ENCODE measurements around the gene XPNPEP2. TPM values are rescaled to one million over a fixed set of nuclear protein-coding genes. Genes with fewer than 3 reads are reported as not detected.

The XPNPEP2 gene
- total RNA-seq, 2 donors from 2014 or later: 0.52 to 5.6 TPM

DNA sequence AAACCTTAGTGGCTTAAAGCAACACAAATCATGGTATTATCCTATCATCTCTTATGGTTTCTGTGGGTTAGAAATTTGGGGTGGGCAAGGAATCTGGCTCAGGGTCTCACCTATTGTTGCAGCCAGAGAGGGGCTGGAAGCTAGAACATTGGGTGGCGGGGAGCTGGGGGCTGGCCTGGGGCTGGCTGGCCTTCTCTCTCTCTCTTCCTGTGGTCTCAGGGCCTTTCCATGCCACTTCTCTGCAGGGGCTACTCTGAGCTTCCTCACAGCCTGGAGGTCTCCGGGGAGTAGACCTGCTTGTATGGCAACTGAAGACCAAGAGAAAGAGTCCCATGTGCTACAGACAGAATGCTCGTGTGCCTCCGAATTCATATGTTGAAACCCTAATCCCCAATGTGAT, 10.7 kb upstream of the XPNPEP2 start:
- intact Hi-C loops (cut with DNase I): loop anchor here (10.0 kb wide), 2 partner anchors 83 to 123 kb away; no protein-coding TSS in a partner anchor
- TF ChIP-seq CTCF (IDR thresholded peaks at IDR 0.05) (no peak), POLR2A (IDR thresholded peaks at IDR 0.05) (no peak)
- no peaks in the 10 kb centered on the region for H3K9me3 ChIP-seq
- ATAC-seq (no peak), DNase-seq (no peak)
- no peaks in the 10 kb centered on the region for H3K36me3 ChIP-seq (replicated peaks in 1 of 2; ENCODE audit: insufficient read depth in 1 of 2, low read depth in 2 of 2)
- H3K4me3 ChIP-seq: no peak overlapping the region
- no peaks in the 10 kb centered on the region for H3K4me1 ChIP-seq
- no peaks in the 10 kb centered on the region for H3K27me3 ChIP-seq
- no peak overlapping the region for H3K27ac ChIP-seq
- 52% methylated on average over 3 of the region's 4 CpGs; no CpG with 5 or more reads in 1 of the 2 donors for WGBS, 2 donors

GRCh38 chrX:129731228-129731627, 7.6 kb upstream of the XPNPEP2 start:
- no peak overlapping the region for H3K4me3 ChIP-seq
- no peaks in the 10 kb centered on the region for H3K4me1 ChIP-seq
- TF ChIP-seq CTCF (IDR thresholded peaks at IDR 0.05): no peak
- no peak for TF ChIP-seq POLR2A (IDR thresholded peaks at IDR 0.05)
- H3K36me3 ChIP-seq (replicated peaks in 1 of 2; ENCODE audit: insufficient read depth in 1 of 2, low read depth in 2 of 2): no peaks in the 10 kb centered on the region
- no peak overlapping the region for H3K27ac ChIP-seq
- WGBS, 2 donors: 66 to 67% methylated on average over 2 of the region's 2 CpGs
- no peaks in the 10 kb centered on the region for H3K27me3 ChIP-seq
- no peaks in the 10 kb centered on the region for H3K9me3 ChIP-seq
- no peak for ATAC-seq
- intact Hi-C loops (cut with DNase I): no loop called here
- peak in 1 of 4 donors; percentile 16 for DNase-seq

DNA sequence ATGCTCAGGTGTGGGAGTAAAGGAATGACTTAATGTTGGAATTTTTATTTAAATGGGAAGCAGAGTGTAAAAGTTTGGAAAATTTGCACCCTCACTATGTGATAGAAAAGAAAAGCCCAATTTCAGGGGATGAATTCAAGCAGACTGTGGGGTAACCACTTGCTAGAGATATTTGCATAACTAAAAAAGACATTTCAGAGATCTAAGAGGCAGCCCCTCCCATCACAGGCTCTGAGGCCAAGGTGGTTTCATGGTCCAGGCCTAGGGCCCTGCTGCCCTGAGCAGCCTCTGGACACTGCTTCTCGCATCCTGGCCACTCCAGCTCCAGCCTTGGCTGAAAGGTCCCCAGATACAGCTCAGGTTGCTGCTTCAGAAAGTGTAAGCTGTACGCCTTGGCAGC, 5.9 kb upstream of the XPNPEP2 start:
- Histone ChIP-seq H3K4me3 (no peak overlapping the region), H3K36me3 (replicated peaks in 1 of 2; ENCODE audit: insufficient read depth in 1 of 2, low read depth in 2 of 2) (no peaks in the 10 kb centered on the region), H3K4me1 (no peaks in the 10 kb centered on the region), H3K27me3 (no peaks in the 10 kb centered on the region), H3K27ac (no peak overlapping the region), H3K9me3 (no peaks in the 10 kb centered on the region)
- TF ChIP-seq POLR2A (IDR thresholded peaks at IDR 0.05): no peak
- TF ChIP-seq CTCF (IDR thresholded peaks at IDR 0.05): no peak
- intact Hi-C loops (cut with DNase I): no loop called here
- DNase-seq: no peak
- WGBS, 2 donors: 100% methylated on average over 1 of the region's 2 CpGs; no CpG with 5 or more reads in 1 of the 2 donors
- ATAC-seq: no peak

DNA sequence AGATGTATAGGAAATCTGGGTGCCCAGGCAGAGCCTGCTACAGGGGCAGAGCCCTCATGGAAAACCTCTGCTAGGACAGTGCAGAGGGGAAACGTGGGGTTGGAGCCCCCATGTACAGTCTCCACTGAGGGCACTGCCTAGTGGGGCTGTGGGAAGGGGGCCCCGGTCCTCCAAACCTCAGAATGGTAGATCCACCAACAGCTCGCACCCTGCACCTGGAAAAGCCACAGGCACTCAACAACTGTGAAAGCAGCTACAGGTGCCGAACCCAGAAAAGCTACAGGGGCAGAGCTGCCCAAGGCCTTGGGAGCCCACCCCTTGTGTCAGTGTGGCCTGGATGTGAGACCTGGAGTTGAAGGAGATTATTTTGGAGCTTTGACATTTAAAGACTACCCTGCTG, 5.4 kb upstream of the XPNPEP2 start:
- 100% methylated on average over 1 of the region's 4 CpGs; no CpG with 5 or more reads in 1 of the 2 donors for WGBS, 2 donors
- DNase-seq (no peak), ATAC-seq (no peak)
- intact Hi-C loops (cut with DNase I): no loop called here
- no peak for TF ChIP-seq CTCF (IDR thresholded peaks at IDR 0.05)
- no peak for TF ChIP-seq POLR2A (IDR thresholded peaks at IDR 0.05)
- Histone ChIP-seq H3K27ac (no peak overlapping the region), H3K4me1 (no peaks in the 10 kb centered on the region), H3K9me3 (no peaks in the 10 kb centered on the region), H3K4me3 (no peak overlapping the region), H3K36me3 (replicated peaks in 1 of 2; ENCODE audit: insufficient read depth in 1 of 2, low read depth in 2 of 2) (no peaks in the 10 kb centered on the region), H3K27me3 (no peaks in the 10 kb centered on the region)

- intact Hi-C loops (cut with DNase I): no loop called here
- no peak for TF ChIP-seq CTCF (IDR thresholded peaks at IDR 0.05)
- TF ChIP-seq POLR2A (IDR thresholded peaks at IDR 0.05): no peak
- Histone ChIP-seq H3K4me3 (no peak overlapping the region), H3K27me3 (no peaks in the 10 kb centered on the region), H3K36me3 (replicated peaks in 1 of 2; ENCODE audit: insufficient read depth in 1 of 2, low read depth in 2 of 2) (no peaks in the 10 kb centered on the region), H3K9me3 (no peaks in the 10 kb centered on the region), H3K4me1 (no peaks in the 10 kb centered on the region), H3K27ac (no peak overlapping the region)
- DNase-seq: no peak
- WGBS, 2 donors: 28 to 30% methylated on average over 5 to 6 of the region's 6 CpGs
- ATAC-seq: no peak
Measured at GRCh38 chrX:129736491-129736890, 2.3 kb upstream of the XPNPEP2 start.
